Uterus (tissue), 4 donors: ENCODE results near the gene PSMB8. TPM values are rescaled to one million over a fixed set of nuclear protein-coding genes. Genes with fewer than 3 reads are reported as not detected.

Experiments
- DNase-seq, 2 donors: peaks; one replicate each; pipeline ENCODE4 v3.0.0-alpha.2; 2019 to 2020
- H3K27ac ChIP-seq, 2 donors: fragments of 200-600 bp; sonication (generic); 1 replicate in 1 of 2; 2 replicates in 1 of 2; pipeline ENCODE4 v1.5.1; 2016 to 2018
- H3K27me3 ChIP-seq, 2 donors: fragments of 200-600 bp; sonication (generic); one replicate each; pipeline ENCODE4 v1.5.1; 2018 to 2019; ENCODE audit warnings: control low read depth in 1 of 2
- H3K36me3 ChIP-seq, 2 donors: fragments of 200-600 bp; sonication (generic); one replicate each; pipeline ENCODE4 v1.5.1; 2019; ENCODE audit warnings: control low read depth in 1 of 2
- H3K4me1 ChIP-seq, 2 donors: fragments of 200-600 bp; sonication (generic); one replicate each; pipeline ENCODE4 v1.5.1; 2018 to 2019; ENCODE audit warnings: control low read depth in 1 of 2
- H3K4me3 ChIP-seq, 2 donors: fragments of 200-600 bp; sonication (generic); 1 replicate in 1 of 2; 2 replicates in 1 of 2; pipeline ENCODE4 v1.5.1; 2018 to 2019; ENCODE audit warnings: mild to moderate bottlenecking in 1 of 2
- H3K9me3 ChIP-seq, 2 donors: fragments of 200-600 bp; sonication (generic); one replicate each; pipeline ENCODE4 v1.5.1; 2019; ENCODE audit warnings: control low read depth in 1 of 2
- POLR2A ChIP-seq, 2 donors: fragments of 450-650 bp; IDR thresholded peaks; one replicate each; pipeline ENCODE4 v1.6.1; 2016; ENCODE audit warnings: antibody characterized with exemption in 2 of 2, mild to moderate bottlenecking in 1 of 2, moderate library complexity in 1 of 2
- intact Hi-C: fragments of 100-400 bp; cut with DNase I; formaldehyde crosslinking; loops from one replicate; pipeline ENCODE4 v1.15.1; 2023; ENCODE audit warnings: low total_unique reads
- total RNA-seq, 4 donors: library from RNA; depleted of rRNA in 3 of 4; stranded (reverse); fragments of >200 nt in 3 of 4; gene quantifications; one replicate each; pipeline versions ENCODE4 v1.1.0 to v1.2.4, GENCODE V29; 2014 to 2023
- TF ChIP-seq, protein P1 (sequence below), 4 experiments: fragments of 200-600 bp in 2 of 4; fragments of 450-650 bp in 2 of 4; sonication (generic) in 2 of 4; IDR thresholded peaks; one replicate each; pipeline ENCODE4 v1.5.1; 2016 to 2019; ENCODE audit warnings: antibody characterized with exemption in 4 of 4, mild to moderate bottlenecking in 2 of 4, moderate library complexity in 1 of 4
- donor health status: DM: yes; HTN: yes; CAD: no.

Gene PSMB8
- total RNA-seq, 4 donors from 2014 or later = 23.5 to 60.1 (median 27.2) TPM

DNA sequence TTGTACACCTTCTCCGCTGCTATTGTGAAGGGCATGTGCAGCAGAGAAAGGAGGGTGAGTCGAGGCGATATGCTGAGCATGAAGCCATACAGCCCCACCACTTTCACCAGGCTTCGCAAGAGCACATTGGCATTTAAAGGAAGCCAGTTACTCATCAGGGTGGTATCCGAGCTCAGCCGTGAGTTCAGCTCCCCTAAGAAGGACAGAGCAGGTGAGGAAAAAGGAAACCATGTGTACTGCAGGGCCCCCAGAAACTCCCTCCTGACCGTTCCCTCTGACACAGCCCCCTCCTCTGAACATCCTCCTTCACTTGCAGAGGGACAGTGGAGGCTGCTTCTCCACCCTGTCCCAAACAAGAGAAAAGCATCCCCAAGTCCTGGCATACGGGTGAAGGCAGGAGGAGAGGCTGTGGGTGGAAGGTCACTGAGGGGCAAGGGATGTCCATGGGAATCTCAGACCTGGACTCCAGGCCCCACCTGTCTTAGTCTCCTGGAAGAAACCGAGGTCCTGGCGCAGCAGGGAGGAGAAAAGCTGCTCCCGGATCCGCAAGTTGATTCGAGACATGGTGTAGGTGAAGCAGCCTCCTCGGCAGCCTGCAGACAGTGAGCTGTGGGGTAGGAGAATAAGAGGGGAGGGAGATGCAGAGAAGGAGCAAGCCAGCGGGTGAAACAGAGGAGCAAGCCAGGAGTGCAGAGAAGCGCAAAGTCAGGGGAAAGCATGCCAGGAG lies 8.5 kb downstream of the PSMB8 start:
- intact Hi-C loops = no loop called here
- Histone ChIP-seq H3K27me3 (no peaks in the 10 kb centered on the region), H3K36me3 (no peaks in the 10 kb centered on the region), H3K4me1 (no peaks in the 10 kb centered on the region), H3K9me3 (no peaks in the 10 kb centered on the region), H3K4me3 (no peak overlapping the region), H3K27ac (no peak overlapping the region)
- TF ChIP-seq, protein P1, sequence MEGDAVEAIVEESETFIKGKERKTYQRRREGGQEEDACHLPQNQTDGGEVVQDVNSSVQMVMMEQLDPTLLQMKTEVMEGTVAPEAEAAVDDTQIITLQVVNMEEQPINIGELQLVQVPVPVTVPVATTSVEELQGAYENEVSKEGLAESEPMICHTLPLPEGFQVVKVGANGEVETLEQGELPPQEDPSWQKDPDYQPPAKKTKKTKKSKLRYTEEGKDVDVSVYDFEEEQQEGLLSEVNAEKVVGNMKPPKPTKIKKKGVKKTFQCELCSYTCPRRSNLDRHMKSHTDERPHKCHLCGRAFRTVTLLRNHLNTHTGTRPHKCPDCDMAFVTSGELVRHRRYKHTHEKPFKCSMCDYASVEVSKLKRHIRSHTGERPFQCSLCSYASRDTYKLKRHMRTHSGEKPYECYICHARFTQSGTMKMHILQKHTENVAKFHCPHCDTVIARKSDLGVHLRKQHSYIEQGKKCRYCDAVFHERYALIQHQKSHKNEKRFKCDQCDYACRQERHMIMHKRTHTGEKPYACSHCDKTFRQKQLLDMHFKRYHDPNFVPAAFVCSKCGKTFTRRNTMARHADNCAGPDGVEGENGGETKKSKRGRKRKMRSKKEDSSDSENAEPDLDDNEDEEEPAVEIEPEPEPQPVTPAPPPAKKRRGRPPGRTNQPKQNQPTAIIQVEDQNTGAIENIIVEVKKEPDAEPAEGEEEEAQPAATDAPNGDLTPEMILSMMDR (IDR thresholded peaks at IDR 0.05) = no peak
- TF ChIP-seq POLR2A (IDR thresholded peaks at IDR 0.05) = no peak
- DNase-seq = no peak

GRCh38 chr6:32833664-32834063 lies 10.2 kb downstream of the PSMB8 start:
- no peak for DNase-seq
- intact Hi-C loops = no loop called here

GRCh38 chr6:32832535-32832934 lies 11.3 kb downstream of the PSMB8 start:
- H3K27me3 ChIP-seq = no peaks in the 10 kb centered on the region
- H3K36me3 ChIP-seq = no peaks in the 10 kb centered on the region
- no peaks in the 10 kb centered on the region for H3K4me1 ChIP-seq
- H3K27ac ChIP-seq = no peak overlapping the region
- DNase-seq = no peak
- TF ChIP-seq, protein P1 (IDR thresholded peaks at IDR 0.05) = no peak
- TF ChIP-seq POLR2A (IDR thresholded peaks at IDR 0.05) = no peak
- intact Hi-C loops = no loop called here
- no peak overlapping the region for H3K4me3 ChIP-seq
- no peaks in the 10 kb centered on the region for H3K9me3 ChIP-seq

More at GRCh38 chr6:32833664-32834063, 10.2 kb downstream of the PSMB8 start:
- Histone ChIP-seq H3K4me1 (no peaks in the 10 kb centered on the region), H3K4me3 (no peak overlapping the region), H3K27ac (no peak overlapping the region), H3K27me3 (no peaks in the 10 kb centered on the region), H3K36me3 (no peaks in the 10 kb centered on the region), H3K9me3 (no peaks in the 10 kb centered on the region)
- TF ChIP-seq POLR2A (IDR thresholded peaks at IDR 0.05) = no peak
- TF ChIP-seq, protein P1 (IDR thresholded peaks at IDR 0.05) = no peak

- Histone ChIP-seq H3K36me3 (no peaks in the 10 kb centered on the region), H3K9me3 (no peaks in the 10 kb centered on the region), H3K27me3 (no peaks in the 10 kb centered on the region), H3K4me3 (no peak overlapping the region), H3K4me1 (no peaks in the 10 kb centered on the region), H3K27ac (no peak overlapping the region)
- no peak for DNase-seq
- TF ChIP-seq, protein P1 (IDR thresholded peaks at IDR 0.05) = no peak
- TF ChIP-seq POLR2A (IDR thresholded peaks at IDR 0.05) = no peak
- intact Hi-C loops = no loop called here
Measured at GRCh38 chr6:32830936-32831335, 12.9 kb downstream of the PSMB8 start.

GRCh38 chr6:32830017-32830416 lies 13.8 kb downstream of the PSMB8 start:
- Histone ChIP-seq H3K36me3 (no peaks in the 10 kb centered on the region), H3K4me3 (no peak overlapping the region), H3K4me1 (no peaks in the 10 kb centered on the region), H3K9me3 (no peaks in the 10 kb centered on the region), H3K27ac (no peak overlapping the region), H3K27me3 (no peaks in the 10 kb centered on the region)
- TF ChIP-seq, protein P1 (IDR thresholded peaks at IDR 0.05) = no peak
- no peak for TF ChIP-seq POLR2A (IDR thresholded peaks at IDR 0.05)
- intact Hi-C loops = no loop called here
- DNase-seq = no peak
